A673 (cell line): ENCODE results near the gene IARS1. TPM values are rescaled to one million over a fixed set of nuclear protein-coding genes. Genes with fewer than 3 reads are reported as not detected.
A peak's percentile ranks its signal among the peaks of the same experiment; 100 is the strongest.

ENCODE experiments used
- BruUV-seq: library from RNA; stranded (reverse); fragments of 400-500 nt; replicated peaks from 2 replicates; lab custom pipeline; 2021; lab: Mats Ljungman, UMichigan
- CTCF ChIA-PET: fragments of 300-600 bp; sonication (Branson Sonifier 250); formaldehyde crosslinking; loops from one replicate; lab custom pipeline; 2022; ENCODE audit warnings: antibody characterized with exemption; lab: Charles Lee
- POLR2A ChIA-PET: fragments of 300-600 bp; sonication (Branson Sonifier 250); formaldehyde crosslinking; loops from one replicate; lab custom pipeline; 2022; ENCODE audit warnings: antibody characterized with exemption; ENCODE audit not compliant: low non-redundant PET; lab: Charles Lee
- DNase-seq: peaks from one replicate; pipeline ENCODE4 v3.0.0-alpha.2; 2015; ENCODE audit warnings: low spot score
- H3K27ac ChIP-seq: fragments of 200-600 bp; sonication (generic); 2 replicates; pipeline ENCODE4 v1.5.1; 2016; ENCODE audit warnings: mixed run types, low read depth, mild to moderate bottlenecking, mixed read lengths, antibody characterized with exemption, low read length; ENCODE audit not compliant: poor library complexity, severe bottlenecking
- H3K27me3 ChIP-seq: fragments of 200-600 bp; sonication (generic); replicated peaks from 2 replicates; pipeline ENCODE4 v1.6.1; 2017; ENCODE audit warnings: mixed run types, low read depth, mild to moderate bottlenecking, mixed read lengths, antibody characterized with exemption, low read length; ENCODE audit not compliant: insufficient read depth, poor library complexity
- H3K36me3 ChIP-seq: fragments of 200-600 bp; sonication (generic); 2 replicates; pipeline ENCODE4 v1.6.1; 2016; ENCODE audit warnings: mixed run types, mild to moderate bottlenecking, mixed read lengths, antibody characterized with exemption, low read length; ENCODE audit not compliant: insufficient read depth, poor library complexity, severe bottlenecking
- H3K4me1 ChIP-seq: fragments of 200-600 bp; sonication (generic); 2 replicates; pipeline ENCODE4 v1.6.1; 2017; ENCODE audit warnings: mixed run types, mild to moderate bottlenecking, mixed read lengths, antibody characterized with exemption, low read length; ENCODE audit not compliant: insufficient read depth, poor library complexity, severe bottlenecking
- H3K4me3 ChIP-seq: fragments of 200-600 bp; sonication (generic); 2 replicates; pipeline ENCODE4 v1.5.1; 2016; ENCODE audit warnings: low read depth, mixed run types, mild to moderate bottlenecking, mixed read lengths, low read length; ENCODE audit not compliant: poor library complexity, severe bottlenecking
- H3K9me3 ChIP-seq: fragments of 200-600 bp; sonication (generic); 2 replicates; pipeline ENCODE4 v1.6.1; 2016; ENCODE audit warnings: mixed run types, low read depth, mild to moderate bottlenecking, mixed read lengths, antibody characterized with exemption, low read length; ENCODE audit not compliant: poor library complexity, severe bottlenecking
- CTCF ChIP-seq: fragments of 300-800, 200-600 bp; sonication (generic); conservative IDR thresholded peaks from 2 replicates; pipeline ENCODE4 v1.5.1; 2017; ENCODE audit warnings: low read depth, mild to moderate bottlenecking, antibody characterized with exemption, low read length, moderate library complexity, mixed read lengths
- EZH2 ChIP-seq: fragments of 200-600 bp; sonication (generic); IDR thresholded peaks from 2 replicates; pipeline ENCODE4 v1.6.1; 2017; ENCODE audit warnings: borderline replicate concordance, low read depth, mild to moderate bottlenecking, mixed read lengths, antibody characterized with exemption, low read length; ENCODE audit not compliant: poor library complexity, severe bottlenecking
- intact Hi-C: fragments of 100-400 bp; cut with micrococcal nuclease; formaldehyde crosslinking; loops from one replicate; pipeline ENCODE4 v1.10.0; 2022; ENCODE audit not compliant: unreplicated experiment
- total RNA-seq: library from RNA; stranded (reverse); gene quantifications from 2 replicates; pipeline ENCODE4 v1.2.3, GENCODE V29; 2021

Gene IARS1
- total RNA-seq, 1 experiment from 2014 or later: 273 TPM

- intact Hi-C loops: loop anchor here (5.0 to 10.0 kb wide), 2 partner anchors 112 to 470 kb away; no protein-coding TSS in a partner anchor
- DNase-seq: no peak
- CTCF ChIA-PET: no interaction called here
- Histone ChIP-seq H3K9me3 (no peaks in the 10 kb centered on the region), H3K27me3 (no peaks in the 10 kb centered on the region), H3K4me3 (peak overlapping the region; percentile 78), H3K4me1 (peaks cover 11% of the 10 kb centered on the region), H3K27ac (peak overlapping the region; percentile 99), H3K36me3 (peaks cover 22% of the 10 kb centered on the region)
- POLR2A ChIA-PET: no interaction called here
- TF ChIP-seq EZH2: no peak
- TF ChIP-seq CTCF: no peak
- TSS peak; percentile 82 for BruUV-seq
Measured at GRCh38 chr9:92324889-92325268, 31.4 kb upstream of the IARS1 start.

GRCh38 chr9:92324431-92324830, 30.9 kb upstream of the IARS1 start:
- peaks cover 26% of the 10 kb centered on the region for H3K36me3 ChIP-seq
- CTCF ChIA-PET: no interaction called here
- no TSS peak for BruUV-seq
- peaks cover 11% of the 10 kb centered on the region for H3K4me1 ChIP-seq
- no peaks in the 10 kb centered on the region for H3K27me3 ChIP-seq
- POLR2A ChIA-PET: no interaction called here
- TF ChIP-seq EZH2 (no peak), CTCF (no peak)
- intact Hi-C loops: loop anchor here (10.0 kb wide), 1 partner anchor 470 kb away; no protein-coding TSS in a partner anchor
- no peak for DNase-seq
- no peaks in the 10 kb centered on the region for H3K9me3 ChIP-seq
- H3K4me3 ChIP-seq: peak overlapping the region; percentile 78
- H3K27ac ChIP-seq: peak overlapping the region; percentile 99

GRCh38 chr9:92315456-92315855, 22.0 kb upstream of the IARS1 start:
- peaks cover 53% of the 10 kb centered on the region for H3K36me3 ChIP-seq
- no peaks in the 10 kb centered on the region for H3K27me3 ChIP-seq
- TF ChIP-seq CTCF: no peak
- no peak for TF ChIP-seq EZH2
- DNase-seq: no peak
- H3K9me3 ChIP-seq: no peaks in the 10 kb centered on the region
- no peaks in the 10 kb centered on the region for H3K4me1 ChIP-seq
- no peak overlapping the region for H3K4me3 ChIP-seq
- intact Hi-C loops: no loop called here
- CTCF ChIA-PET: no interaction called here
- H3K27ac ChIP-seq: no peak overlapping the region
- POLR2A ChIA-PET: no interaction called here
- BruUV-seq: no TSS peak
